PFSK-1 (cell line): ENCODE measurements around the gene KCNH1.

Source experiments
- FOXP2 ChIP-seq: optimal IDR thresholded peaks from 2 replicates; pipeline ENCODE3; 2011; ENCODE audit warnings: borderline replicate concordance, control low read depth, inconsistent platforms; ENCODE audit not compliant: insufficient read depth; ENCODE audit errors: extremely low read length, extremely low read depth
- POLR2AphosphoS5 ChIP-seq: IDR thresholded peaks from 2 replicates; pipeline ENCODE4 v1.6.1; 2012; ENCODE audit warnings: low read depth, mild to moderate bottlenecking, control low read depth, low read length, moderate library complexity
- REST ChIP-seq, 2 experiments: IDR thresholded peaks; 2 replicates each; pipeline versions ENCODE4 v1.6.1 to v1.8.0; 2011 to 2012; ENCODE audit warnings: low read depth in 2 of 2, low read length in 2 of 2, control low read depth in 1 of 2, inconsistent platforms in 1 of 2, mild to moderate bottlenecking in 1 of 2, moderate library complexity in 1 of 2; ENCODE audit not compliant: insufficient read depth in 1 of 2
- SIN3A ChIP-seq: IDR thresholded peaks from 2 replicates; pipeline ENCODE4 v1.6.1; 2012; ENCODE audit warnings: mild to moderate bottlenecking, low read length, moderate library complexity, borderline replicate concordance; ENCODE audit not compliant: insufficient read depth
- TAF1 ChIP-seq: IDR thresholded peaks from 2 replicates; pipeline ENCODE4 v1.6.1; 2012; ENCODE audit warnings: low read length, control low read depth, borderline replicate concordance; ENCODE audit not compliant: insufficient read depth

KCNH1 gene

GRCh38 chr1:210792250-210793102 lies 341.5 kb downstream of the KCNH1 start:
- TF ChIP-seq REST (IDR thresholded peaks at IDR 0.05; ENCODE audit: insufficient read depth in 1 of 2, low read depth in 2 of 2, low read length in 2 of 2) (no peak), FOXP2 (no peak), SIN3A (no peak), POLR2AphosphoS5 (no peak), TAF1 (no peak)

- TF ChIP-seq SIN3A (no peak), TAF1 (no peak), FOXP2 (no peak), POLR2AphosphoS5 (no peak), REST (IDR thresholded peaks at IDR 0.05; ENCODE audit: insufficient read depth in 1 of 2, low read depth in 2 of 2, low read length in 2 of 2) (no peak)
These were observed 343.8 kb downstream of the KCNH1 start for GRCh38 chr1:210790196-210790595.

- TF ChIP-seq FOXP2 = no peak
These were observed 346.1 kb downstream of the KCNH1 start for GRCh38 chr1:210787800-210788199.

- TF ChIP-seq REST (IDR thresholded peaks at IDR 0.05; ENCODE audit: insufficient read depth in 1 of 2, low read depth in 2 of 2, low read length in 2 of 2) (no peak), POLR2AphosphoS5 (no peak), FOXP2 (no peak), SIN3A (no peak), TAF1 (no peak)
These were observed 347.4 kb downstream of the KCNH1 start for GRCh38 chr1:210786546-210786945.

- TF ChIP-seq SIN3A (no peak), TAF1 (no peak), REST (IDR thresholded peaks at IDR 0.05; ENCODE audit: insufficient read depth in 1 of 2, low read depth in 2 of 2, low read length in 2 of 2) (no peak)
These were observed 350.0 kb downstream of the KCNH1 start for GRCh38 chr1:210783925-210784324.
